SK-N-SH treated with all-trans-retinoic acid at 6 μM for 48 hours (cell line): Measurements from ENCODE around the gene RNF10.

Source experiments
- ATAC-seq: fragments of 200-7000 bp; cut with Tn5 transposase; 3 replicates; pipeline ENCODE4 v1.9.1; 2020; ENCODE audit warnings: mild to moderate bottlenecking, moderate library complexity
- ARNTL ChIP-seq: fragments of 450-650 bp; formaldehyde crosslinking; IDR thresholded peaks from 2 replicates; pipeline ENCODE4 v1.5.0; 2020; ENCODE audit warnings: low read depth, mild to moderate bottlenecking, moderate library complexity, borderline replicate concordance
- CREB5 ChIP-seq: fragments of 250-450 bp; sonication (Bioruptor Pico); IDR thresholded peaks from 2 replicates; pipeline ENCODE4 v1.5.1; 2020; ENCODE audit warnings: low read depth, mild to moderate bottlenecking, moderate library complexity
- CSDC2 ChIP-seq: fragments of 250-450 bp; sonication (Bioruptor Pico); IDR thresholded peaks from 2 replicates; pipeline ENCODE4 v1.5.0; 2020; ENCODE audit warnings: mild to moderate bottlenecking, moderate library complexity
- CSRNP3 ChIP-seq: fragments of 250-450 bp; sonication (Bioruptor Pico); IDR thresholded peaks from 2 replicates; pipeline ENCODE4 v1.5.1; 2021; ENCODE audit warnings: mild to moderate bottlenecking, moderate library complexity
- ESRRG ChIP-seq: fragments of 250-450 bp; sonication (Bioruptor Pico); IDR thresholded peaks from 2 replicates; pipeline ENCODE4 v1.6.1; 2021; ENCODE audit warnings: mild to moderate bottlenecking
- ISL1 ChIP-seq: fragments of 250-450 bp; sonication (Bioruptor Pico); IDR thresholded peaks from 2 replicates; pipeline ENCODE4 v2.1.2; 2022; ENCODE audit warnings: mild to moderate bottlenecking, moderate library complexity
- OSR1 ChIP-seq: fragments of 250-450 bp; sonication (Bioruptor Pico); IDR thresholded peaks from 2 replicates; pipeline ENCODE4 v1.8.0; 2022; ENCODE audit warnings: moderate library complexity, mild to moderate bottlenecking, inconsistent platforms
- PATZ1 ChIP-seq: fragments of 250-450 bp; sonication (Bioruptor Pico); IDR thresholded peaks from 2 replicates; pipeline ENCODE4 v1.8.0; 2020; ENCODE audit warnings: mild to moderate bottlenecking, moderate library complexity, borderline replicate concordance
- POU6F1 ChIP-seq: fragments of 250-450 bp; sonication (Bioruptor Pico); IDR thresholded peaks from 2 replicates; pipeline ENCODE4 v1.8.0; 2021; ENCODE audit warnings: low read depth, mild to moderate bottlenecking, moderate library complexity, borderline replicate concordance
- PPARA ChIP-seq: fragments of 250-450 bp; sonication (Bioruptor Pico); IDR thresholded peaks from 2 replicates; pipeline ENCODE4 v1.5.0; 2020; ENCODE audit warnings: mild to moderate bottlenecking, borderline replicate concordance
- RARB ChIP-seq: fragments of 250-450 bp; sonication (Bioruptor Pico); IDR thresholded peaks from 2 replicates; pipeline ENCODE4 v1.8.0; 2021; ENCODE audit warnings: mild to moderate bottlenecking, moderate library complexity
- TCF4 ChIP-seq: fragments of 250-450 bp; sonication (Bioruptor Pico); IDR thresholded peaks from 2 replicates; pipeline ENCODE4 v1.8.0; 2021; ENCODE audit warnings: mild to moderate bottlenecking, moderate library complexity, borderline replicate concordance
- TOX ChIP-seq: fragments of 250-450 bp; sonication (Bioruptor Pico); IDR thresholded peaks from 2 replicates; pipeline ENCODE4 v1.8.0; 2021; ENCODE audit warnings: mild to moderate bottlenecking, moderate library complexity, borderline replicate concordance
- TSHZ2 ChIP-seq: fragments of 250-450 bp; sonication (Bioruptor Pico); IDR thresholded peaks from 2 replicates; pipeline ENCODE4 v1.5.0; 2020; ENCODE audit warnings: mild to moderate bottlenecking, moderate library complexity
- ZC3H10 ChIP-seq: fragments of 250-450 bp; sonication (Bioruptor Pico); IDR thresholded peaks from 2 replicates; pipeline ENCODE4 v1.5.1; 2021; ENCODE audit warnings: mild to moderate bottlenecking, moderate library complexity
- ZFP3 ChIP-seq: fragments of 250-450 bp; sonication (Bioruptor Pico); IDR thresholded peaks from 2 replicates; pipeline ENCODE4 v1.5.0; 2020; ENCODE audit warnings: mild to moderate bottlenecking, moderate library complexity
- ZFP30 ChIP-seq: fragments of 450-650 bp; formaldehyde crosslinking; IDR thresholded peaks from 2 replicates; pipeline ENCODE4 v1.5.0; 2022; ENCODE audit warnings: mild to moderate bottlenecking, moderate library complexity
- ZNF565 ChIP-seq: fragments of 450-650 bp; formaldehyde crosslinking; conservative IDR thresholded peaks from 2 replicates; pipeline ENCODE4 v1.5.0; 2020; ENCODE audit warnings: low read depth, mild to moderate bottlenecking, moderate library complexity
- ZNF70 ChIP-seq: fragments of 450-650 bp; formaldehyde crosslinking; IDR thresholded peaks from 2 replicates; pipeline ENCODE4 v1.5.0; 2020; ENCODE audit warnings: mild to moderate bottlenecking, moderate library complexity
- ZNF8 ChIP-seq: fragments of 450-650 bp; formaldehyde crosslinking; IDR thresholded peaks from 2 replicates; pipeline ENCODE4 v1.5.0; 2020; ENCODE audit warnings: mild to moderate bottlenecking, moderate library complexity

RNF10 gene

GRCh38 chr12:120538281-120539156 lies 4.4 kb downstream of the RNF10 start:
- TF ChIP-seq ISL1 (CRISPR knock-in tag) = peak; percentile 56; the same call in 1 of the 2 replicates
- no peak for TF ChIP-seq ZC3H10 (CRISPR knock-in tag)
- ATAC-seq = peak; percentile 67

- TF ChIP-seq ZC3H10 (CRISPR knock-in tag) = no peak
- no peak for TF ChIP-seq CSDC2
- TF ChIP-seq ARNTL (CRISPR knock-in tag) = no peak
- no peak for TF ChIP-seq ZFP30 (CRISPR knock-in tag)
- no peak for TF ChIP-seq ZFP3 (CRISPR knock-in tag)
- TF ChIP-seq PPARA (CRISPR knock-in tag) = no peak
- no peak for TF ChIP-seq ESRRG
- no peak for TF ChIP-seq TOX
- no peak for TF ChIP-seq CSRNP3
- no peak for TF ChIP-seq ZNF70 (CRISPR knock-in tag)
- no peak for TF ChIP-seq ISL1 (CRISPR knock-in tag)
- no peak for TF ChIP-seq ZNF565
- TF ChIP-seq PATZ1 = no peak
- TF ChIP-seq TSHZ2 (CRISPR knock-in tag) = no peak
- no peak for TF ChIP-seq TCF4 (CRISPR knock-in tag)
- TF ChIP-seq RARB = no peak
- no peak for TF ChIP-seq CREB5 (CRISPR knock-in tag)
- peak; percentile 21 for ATAC-seq
These were observed 5.1 kb downstream of the RNF10 start for GRCh38 chr12:120539303-120539702.

GRCh38 chr12:120540445-120540844 lies 6.3 kb downstream of the RNF10 start:
- ATAC-seq = no peak
- no peak for TF ChIP-seq ZNF565
- TF ChIP-seq TCF4 (CRISPR knock-in tag) = no peak
- TF ChIP-seq OSR1 (CRISPR knock-in tag) = no peak

GRCh38 chr12:120542166-120542565 lies 8.0 kb downstream of the RNF10 start:
- ATAC-seq = no peak
- TF ChIP-seq CSDC2 = no peak
- TF ChIP-seq ZNF565 = no peak
- TF ChIP-seq ZNF70 (CRISPR knock-in tag) = no peak
- no peak for TF ChIP-seq POU6F1
- no peak for TF ChIP-seq ZNF8 (CRISPR knock-in tag)
- no peak for TF ChIP-seq TSHZ2 (CRISPR knock-in tag)
- TF ChIP-seq CSRNP3 = no peak
- TF ChIP-seq ISL1 (CRISPR knock-in tag) = no peak
- no peak for TF ChIP-seq OSR1 (CRISPR knock-in tag)
- no peak for TF ChIP-seq CREB5 (CRISPR knock-in tag)
